ENCODE measurements around the gene PDXDC1.
"Not testable (repeated sequence)": the region's sequence is repeated elsewhere in the genome, so short reads cannot be mapped to it uniquely, and the experiment has no call there.

DNA sequence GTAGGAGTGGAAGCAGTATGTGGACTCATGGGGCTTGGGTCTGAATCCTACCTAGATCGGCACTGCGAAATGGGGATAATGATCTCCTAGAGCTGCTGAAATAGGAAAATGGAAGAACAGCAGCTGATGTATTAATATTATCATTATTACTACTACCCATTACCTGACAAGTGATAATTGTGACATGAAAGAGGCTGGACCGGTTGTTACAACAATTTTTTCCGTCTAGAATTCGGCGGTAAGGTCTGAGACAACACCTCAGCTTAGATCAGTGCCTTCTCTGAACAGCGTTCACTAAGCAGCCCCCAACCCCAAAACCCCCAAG is 533 bp upstream of the PDXDC1 start:
- TF ChIP-seq, protein P1, sequence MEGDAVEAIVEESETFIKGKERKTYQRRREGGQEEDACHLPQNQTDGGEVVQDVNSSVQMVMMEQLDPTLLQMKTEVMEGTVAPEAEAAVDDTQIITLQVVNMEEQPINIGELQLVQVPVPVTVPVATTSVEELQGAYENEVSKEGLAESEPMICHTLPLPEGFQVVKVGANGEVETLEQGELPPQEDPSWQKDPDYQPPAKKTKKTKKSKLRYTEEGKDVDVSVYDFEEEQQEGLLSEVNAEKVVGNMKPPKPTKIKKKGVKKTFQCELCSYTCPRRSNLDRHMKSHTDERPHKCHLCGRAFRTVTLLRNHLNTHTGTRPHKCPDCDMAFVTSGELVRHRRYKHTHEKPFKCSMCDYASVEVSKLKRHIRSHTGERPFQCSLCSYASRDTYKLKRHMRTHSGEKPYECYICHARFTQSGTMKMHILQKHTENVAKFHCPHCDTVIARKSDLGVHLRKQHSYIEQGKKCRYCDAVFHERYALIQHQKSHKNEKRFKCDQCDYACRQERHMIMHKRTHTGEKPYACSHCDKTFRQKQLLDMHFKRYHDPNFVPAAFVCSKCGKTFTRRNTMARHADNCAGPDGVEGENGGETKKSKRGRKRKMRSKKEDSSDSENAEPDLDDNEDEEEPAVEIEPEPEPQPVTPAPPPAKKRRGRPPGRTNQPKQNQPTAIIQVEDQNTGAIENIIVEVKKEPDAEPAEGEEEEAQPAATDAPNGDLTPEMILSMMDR (IDR thresholded peaks at IDR 0.05; ENCODE audit: low read depth, low read length), result not testable (repeated sequence)
- not testable (repeated sequence) for TF ChIP-seq EZH2phosphoT487 (IDR thresholded peaks at IDR 0.05; ENCODE audit: low read depth)

All from OCI-LY3 (cell line).